Measurements from ENCODE around the gene EPC1.
A peak's percentile ranks its signal among the peaks of the same experiment; 100 is the strongest.
"Not testable (repeated sequence)": the region's sequence is repeated elsewhere in the genome, so short reads cannot be mapped to it uniquely, and the experiment has no call there.

EPC1 gene

DNA sequence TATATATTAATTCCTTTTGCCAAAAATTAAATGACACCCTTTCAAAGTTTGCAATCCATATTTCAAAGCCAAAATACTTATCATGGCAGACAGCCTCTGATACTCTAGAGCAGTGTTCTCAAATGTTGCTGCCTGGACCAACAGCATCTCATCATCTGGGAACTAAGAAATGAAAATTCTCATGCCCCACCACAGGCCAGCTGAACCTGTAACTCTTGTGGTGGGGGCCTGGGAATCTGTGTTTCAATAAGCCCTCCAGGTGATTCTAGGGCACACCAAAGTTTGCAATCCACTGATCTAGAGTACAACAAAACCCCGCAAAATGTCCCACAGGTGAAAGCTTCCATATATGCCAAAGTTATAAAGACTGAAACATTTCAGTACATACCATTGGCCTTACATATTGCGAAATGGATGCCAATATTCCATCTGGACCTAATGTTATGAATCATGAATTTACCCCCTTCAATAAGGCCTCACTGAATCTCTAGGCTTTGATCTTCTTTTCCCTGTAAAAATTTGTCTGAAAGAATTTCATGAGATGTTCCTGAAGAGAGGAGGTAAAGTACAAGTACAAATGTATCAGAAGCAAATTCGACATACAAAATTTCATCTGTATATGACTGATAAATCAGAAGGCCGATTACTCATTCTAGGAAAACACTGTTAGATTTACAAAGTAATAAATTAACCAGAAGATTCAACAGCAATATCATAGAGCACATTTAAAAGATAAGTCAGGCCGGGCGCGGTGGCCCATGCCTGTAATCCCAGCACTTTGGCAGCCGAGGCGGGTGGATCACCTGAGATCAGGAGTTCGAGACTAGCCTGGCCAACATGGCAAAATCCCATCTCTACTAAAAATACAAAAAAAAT, 25.3 kb upstream of the EPC1 start:
- DNase-seq: no peak

DNA sequence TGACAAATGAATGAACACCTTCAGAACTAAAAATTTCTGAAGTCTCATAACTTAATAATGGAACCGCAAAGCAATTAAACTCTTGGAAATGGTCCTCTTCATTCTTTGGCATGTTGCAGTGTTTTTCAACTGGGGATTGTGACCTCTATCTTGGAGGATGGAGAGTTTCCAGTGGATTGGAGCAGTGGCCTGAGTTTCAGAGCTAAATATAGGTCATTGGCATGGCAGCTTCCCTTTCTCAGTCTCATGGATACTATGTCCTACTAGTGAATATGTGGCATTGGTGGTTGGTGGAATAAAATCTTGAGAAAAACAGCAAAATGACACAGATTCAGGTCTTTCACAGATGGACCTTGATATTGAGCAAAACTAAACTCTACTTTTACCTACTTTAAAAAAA, 24.1 kb upstream of the EPC1 start:
- DNase-seq: no peak

DNA sequence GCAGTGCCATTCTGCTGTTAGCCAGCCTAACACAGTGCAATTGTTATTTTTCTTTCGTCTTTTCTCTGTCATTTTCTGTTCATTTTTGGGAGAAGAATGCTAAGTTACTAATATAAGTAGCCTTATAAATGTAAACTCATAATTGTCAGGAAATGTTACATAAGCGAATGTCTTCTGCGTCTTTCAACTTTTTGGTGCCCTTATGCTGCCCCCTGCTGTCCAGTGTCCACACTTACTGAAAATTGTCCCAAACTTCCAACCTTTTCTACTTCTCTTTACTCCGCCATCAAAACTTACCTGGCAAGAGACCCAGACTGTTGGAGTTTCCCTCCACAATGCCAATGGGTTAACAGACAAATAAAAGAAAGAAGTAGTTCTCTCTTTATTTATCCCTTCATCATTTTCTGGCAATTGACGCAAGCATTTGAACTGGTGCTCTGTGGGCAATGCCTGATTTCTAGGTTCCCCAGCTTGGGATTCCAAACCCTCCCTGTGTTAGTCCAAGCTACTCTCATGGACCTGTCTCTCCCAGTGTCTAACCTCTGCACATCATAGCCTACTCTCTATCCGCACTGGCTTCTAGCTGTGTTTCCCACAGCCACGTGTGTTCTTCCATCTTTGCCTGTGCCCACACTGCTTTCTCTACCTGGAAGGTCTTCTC, 21.0 kb upstream of the EPC1 start:
- DNase-seq: peak; percentile 88

DNA sequence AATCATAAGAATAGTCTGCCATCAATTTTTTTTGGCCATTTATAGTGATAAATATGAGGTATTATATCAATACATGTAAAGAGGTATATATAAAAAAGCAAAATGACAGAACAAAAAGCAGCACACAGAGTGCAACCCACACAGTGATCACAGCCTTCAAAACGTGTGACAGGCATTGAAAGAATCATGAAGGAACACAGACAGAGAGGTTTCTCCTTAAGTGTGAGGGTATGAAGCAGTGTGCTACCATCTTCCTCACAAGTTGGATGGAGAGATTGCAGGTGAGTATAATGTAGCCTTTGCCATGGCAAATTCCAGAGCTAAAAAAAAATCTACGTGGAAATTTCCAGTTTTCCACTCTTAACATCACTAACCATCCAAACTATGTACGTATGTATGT, 19.6 kb upstream of the EPC1 start:
- no peak for DNase-seq

DNA sequence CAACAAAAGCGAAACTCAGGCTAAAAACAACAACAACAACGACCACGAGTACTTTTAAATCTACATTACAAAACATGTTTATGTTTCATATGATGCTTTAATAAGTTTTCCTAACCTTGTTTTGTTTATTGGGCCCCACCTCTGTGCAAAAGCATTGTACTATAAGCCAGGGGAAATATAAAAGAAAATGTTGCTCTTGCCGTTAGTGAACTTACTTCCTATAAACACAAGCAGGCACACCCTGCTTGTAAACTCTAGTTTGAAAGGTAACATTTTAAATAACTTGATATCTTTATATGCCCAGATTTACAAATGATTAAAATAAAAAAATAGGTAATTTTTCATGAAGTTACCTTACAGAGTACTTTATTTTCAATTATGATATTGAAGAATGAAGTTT, 19.2 kb upstream of the EPC1 start:
- DNase-seq: no peak

DNA sequence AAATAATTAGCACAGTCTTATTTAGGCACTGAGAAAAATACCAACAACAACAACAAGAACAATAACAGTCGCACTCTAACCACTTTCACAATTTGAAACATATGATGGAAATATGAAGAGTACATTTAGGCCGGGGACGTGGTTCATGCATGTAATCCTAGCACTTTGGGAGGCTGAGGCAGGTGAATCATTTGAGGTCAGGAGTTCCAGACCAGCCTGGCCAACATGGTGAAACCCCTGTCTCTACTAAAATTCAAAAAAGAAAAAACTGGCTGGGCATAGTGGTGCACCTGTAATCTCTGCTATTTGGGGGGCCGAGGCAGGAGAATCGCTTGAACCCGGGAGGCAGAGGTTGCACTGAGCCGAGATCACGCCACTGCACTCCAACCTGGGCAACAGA, 18.4 kb upstream of the EPC1 start:
- not testable (repeated sequence) for DNase-seq

DNA sequence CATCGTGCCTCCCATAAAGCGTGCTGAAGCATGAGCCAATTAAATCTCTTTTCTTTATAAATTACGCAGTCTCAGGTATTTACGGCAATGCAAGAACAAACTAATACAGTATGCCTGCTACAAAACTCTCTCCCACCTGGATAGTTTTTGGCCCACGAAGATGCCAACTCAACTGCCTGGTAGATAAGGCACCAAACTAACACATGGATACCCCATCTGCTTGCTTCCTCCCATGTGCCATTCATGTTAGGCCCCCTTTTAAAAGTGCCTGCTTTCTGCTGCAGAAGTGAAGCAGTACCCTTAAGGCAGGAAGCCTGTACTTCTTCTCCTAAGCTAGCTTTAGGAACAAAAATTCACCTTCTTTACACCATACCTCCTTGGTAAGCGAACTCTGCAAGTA, 15.6 kb upstream of the EPC1 start:
- no peak for DNase-seq

DNA sequence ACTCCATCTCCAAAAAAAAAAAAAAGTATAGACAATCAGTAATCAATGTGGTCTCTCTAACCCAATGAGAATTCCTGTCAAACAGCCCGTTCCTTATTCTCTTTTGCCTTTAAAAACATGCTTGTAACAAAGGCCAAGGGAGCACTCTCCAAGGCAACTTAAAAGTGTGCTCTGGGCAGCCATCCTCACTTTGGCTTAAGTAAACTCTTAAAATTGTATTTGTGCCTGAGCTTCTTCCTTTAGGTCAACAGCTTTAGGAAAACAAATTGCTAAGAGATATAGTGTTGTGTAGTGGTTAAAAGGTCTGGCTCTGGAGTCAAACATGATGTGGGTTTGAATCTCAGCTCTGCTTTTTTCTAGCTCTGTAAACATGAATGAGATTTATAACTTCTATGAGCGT, 13.9 kb upstream of the EPC1 start:
- DNase-seq: no peak

DNA sequence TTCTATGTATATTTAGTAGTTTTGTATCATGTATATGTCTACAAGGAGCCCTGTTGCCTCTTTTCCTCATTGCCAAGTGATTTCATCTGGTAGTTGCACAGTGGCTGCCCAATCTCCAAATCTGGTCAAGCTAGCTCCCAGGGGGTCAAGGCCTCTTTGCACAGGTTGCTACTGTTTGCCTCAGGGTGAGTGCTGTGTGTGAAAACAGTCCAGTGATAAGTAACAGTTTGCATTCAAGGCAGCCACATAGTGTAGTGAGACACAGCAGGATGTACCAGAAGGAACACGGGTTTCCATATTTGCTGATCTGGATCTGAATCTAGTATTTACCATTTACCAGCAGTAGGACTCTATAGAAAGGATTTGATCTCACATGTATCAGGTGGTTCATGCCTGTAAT, 13.3 kb upstream of the EPC1 start:
- no peak for DNase-seq

DNA sequence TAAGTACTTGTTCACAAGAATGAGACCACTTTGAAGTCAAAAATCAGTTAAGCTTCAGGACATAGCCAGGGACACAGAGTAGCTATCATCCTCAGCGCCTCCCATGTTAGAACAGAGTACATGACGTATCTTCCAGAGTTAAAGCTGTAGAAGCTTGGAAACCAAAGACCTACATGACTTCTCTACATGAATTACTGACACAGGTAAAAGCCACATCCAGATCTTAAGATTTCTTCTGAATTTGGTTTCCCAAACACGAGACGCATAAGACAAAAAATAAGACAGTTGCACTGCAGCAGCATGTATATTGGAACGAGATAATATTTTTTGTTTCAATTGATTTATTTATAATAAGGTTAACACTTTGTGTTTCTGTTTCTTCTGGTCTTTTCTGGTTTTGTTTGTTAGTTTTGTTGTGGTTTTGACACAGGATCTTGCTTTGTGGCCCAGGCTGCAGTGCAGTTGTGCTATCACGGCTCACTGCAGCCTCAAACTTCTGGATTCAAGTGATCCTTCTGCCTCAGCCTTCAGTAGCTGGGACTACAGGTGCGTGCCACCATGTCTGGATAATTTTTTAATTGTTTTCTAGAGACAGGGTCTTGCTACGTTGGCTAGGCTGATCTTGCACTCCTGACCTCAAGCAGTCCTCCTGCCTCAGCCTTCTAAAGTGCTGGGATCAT, 10.2 kb upstream of the EPC1 start:
- peak; percentile 41 for DNase-seq

DNA sequence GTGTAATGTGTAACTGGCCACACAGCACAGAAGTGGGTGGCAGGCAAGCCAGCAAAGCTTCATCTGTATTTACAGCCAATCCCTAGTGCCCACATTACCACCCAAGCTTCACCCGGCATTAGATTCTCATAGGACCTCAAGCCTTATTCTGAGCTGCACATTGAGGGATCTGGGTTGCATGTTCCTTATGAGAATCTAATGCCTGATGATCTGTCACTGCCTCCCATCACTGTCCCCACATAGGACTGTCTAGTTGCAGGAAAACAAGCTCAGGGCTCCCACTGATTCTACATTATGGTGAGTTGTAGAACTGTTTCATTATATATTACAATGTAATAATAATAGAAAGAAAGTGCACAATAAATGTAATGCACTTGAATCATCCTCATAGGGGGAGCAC, 7.7 kb upstream of the EPC1 start:
- DNase-seq: not testable (repeated sequence)

DNA sequence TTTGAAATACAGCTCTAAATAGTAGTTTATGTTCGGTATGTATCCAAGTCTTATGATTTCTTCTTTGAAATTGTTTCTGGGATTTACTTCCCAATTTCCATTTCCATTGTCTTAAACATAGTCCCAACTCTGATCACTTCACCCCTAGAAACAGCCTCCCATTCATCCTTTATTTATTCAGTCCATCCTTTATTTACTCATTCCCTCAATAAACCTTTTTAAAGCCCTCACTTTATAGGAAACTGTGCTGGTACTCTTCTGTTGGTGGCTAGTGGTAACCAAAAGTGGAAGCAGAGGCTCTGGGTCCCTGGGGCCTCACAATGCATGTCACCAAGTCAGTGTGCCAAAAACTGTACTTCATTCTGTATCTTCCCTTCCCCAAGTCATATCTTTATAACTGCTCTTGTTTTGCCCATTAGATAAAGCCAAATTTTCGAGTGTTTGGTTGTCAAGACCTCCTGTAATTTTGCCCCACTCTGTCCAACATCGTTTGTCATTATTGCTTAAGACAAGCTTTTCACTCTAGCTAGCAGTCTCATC, 3.9 kb upstream of the EPC1 start:
- no peak for DNase-seq

DNA sequence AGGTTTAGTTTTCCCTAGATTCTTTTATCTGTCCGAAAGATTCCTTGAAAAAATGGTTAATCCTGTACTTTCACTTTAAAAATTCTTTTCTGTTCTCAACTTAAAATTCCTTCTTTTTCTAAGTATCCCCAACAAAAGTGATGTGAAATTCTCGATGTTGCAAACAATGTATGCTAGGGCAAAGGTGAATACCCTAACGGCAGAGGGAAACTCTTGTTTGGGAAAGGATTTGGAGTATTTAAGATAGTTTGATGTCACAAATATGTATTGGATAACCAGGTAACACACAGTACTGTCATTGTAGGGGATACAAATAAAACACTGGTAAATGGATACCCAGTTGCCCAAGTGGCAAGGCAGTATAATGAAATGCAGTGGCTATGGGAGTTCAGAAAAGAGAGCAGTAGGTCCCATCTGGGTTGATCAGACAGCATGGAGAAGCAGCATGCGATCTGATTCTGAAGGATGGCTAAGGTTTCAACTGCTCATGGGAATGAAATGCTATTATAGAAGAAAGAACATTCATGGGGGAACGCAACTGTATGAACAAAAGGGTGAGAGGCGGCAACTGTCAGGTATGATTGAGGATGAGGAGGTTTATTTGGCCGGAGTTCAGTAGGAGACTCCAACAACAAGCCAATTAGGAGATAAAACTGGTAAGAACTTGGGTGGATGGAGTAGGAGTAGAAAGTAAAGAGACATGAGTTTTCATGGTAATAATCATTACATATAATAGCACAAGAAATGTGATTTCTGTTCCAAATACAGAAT, 3.2 kb upstream of the EPC1 start:
- no peak for DNase-seq

DNA sequence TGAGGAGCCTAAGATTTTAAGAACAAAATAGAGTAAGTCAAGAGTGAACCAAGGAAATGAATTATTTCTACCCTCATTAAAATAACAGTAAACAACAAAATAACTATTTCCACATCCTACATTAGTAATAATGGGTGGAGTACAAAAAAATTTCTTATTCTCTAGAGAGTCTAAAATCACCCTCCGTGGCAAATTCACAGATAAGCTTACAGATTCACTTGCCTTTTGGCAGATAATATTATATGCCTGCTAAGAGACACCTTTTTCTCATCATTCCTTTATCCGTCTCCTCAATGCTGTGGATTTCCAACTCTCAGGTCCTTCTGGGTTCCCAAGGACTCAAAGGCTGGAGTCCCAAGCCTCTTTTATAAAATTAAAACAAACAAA, 2.2 kb upstream of the EPC1 start:
- no peak for DNase-seq

DNA sequence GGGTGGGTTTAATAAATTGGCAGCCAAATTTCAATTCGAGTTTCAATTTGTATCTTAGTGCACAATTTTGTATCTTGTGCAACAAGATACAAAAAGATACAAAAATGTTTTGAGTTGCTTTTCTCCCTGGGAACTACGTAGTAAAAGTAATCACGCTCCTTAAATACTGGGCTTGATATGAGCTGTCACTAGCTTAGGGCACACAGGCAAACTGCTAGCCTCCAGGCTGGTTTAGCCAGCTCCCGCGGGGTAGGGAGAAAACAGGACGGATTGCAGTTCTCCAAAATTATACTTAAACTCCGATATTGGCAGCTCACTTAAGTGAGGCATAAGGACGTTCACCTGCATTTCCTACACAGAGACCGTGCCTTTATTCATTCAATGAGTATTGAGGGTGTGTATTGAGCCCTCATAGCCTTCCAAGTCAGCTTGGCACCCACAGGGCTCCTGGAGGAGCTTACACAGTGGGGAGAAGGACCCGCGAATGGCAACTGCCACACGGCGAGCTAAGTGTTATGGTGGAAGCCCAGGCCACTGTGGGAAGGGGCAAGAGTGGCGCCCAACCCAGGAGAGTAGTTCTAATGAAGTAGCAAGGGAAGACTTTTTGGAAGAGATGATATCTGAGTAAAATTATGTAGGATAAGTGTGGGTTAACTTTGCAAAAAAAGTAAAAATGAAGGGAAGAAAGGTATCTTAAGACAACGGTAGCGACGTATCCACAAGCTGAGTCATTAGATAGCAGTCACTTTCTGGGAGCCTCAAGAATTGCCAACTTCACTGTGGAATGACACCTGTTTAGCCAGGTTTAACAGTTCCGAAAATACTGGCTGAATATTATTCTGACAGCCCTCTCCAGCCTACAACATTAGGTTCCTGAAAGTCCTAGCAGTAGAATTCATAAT, 1.6 kb upstream of the EPC1 start:
- no peak for DNase-seq

DNA sequence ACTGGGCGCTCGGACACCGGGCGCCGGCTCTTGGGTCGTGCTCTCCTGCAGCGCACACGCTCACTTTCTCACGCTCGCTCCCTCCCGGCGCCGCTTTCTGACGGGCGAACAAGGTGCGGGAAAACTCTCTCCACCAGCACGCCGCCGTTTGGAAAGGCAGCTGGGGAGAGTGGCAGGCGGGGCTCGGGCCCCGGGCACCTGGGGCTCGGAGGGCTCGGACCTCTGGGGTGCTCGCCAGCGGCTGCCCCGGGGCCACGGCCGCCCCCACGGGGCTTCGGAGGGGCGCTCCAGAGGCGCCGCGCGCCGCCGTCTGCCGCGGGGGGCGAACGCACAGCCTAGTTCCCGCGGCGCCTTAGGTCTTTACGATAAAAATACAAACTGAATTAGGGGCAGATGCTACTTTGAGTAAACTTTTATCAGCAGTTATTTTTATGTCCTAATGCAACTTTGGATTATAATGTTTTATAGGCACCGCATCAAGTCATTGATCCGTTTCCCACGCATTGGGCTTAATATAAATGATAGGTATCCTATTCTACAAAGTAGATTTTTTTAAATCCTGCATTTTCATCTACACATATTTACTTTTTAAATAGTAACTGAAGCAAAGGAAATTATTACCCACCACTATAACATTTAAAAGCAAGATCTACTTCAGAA, 535 bp upstream of the EPC1 start:
- DNase-seq: no peak

DNA sequence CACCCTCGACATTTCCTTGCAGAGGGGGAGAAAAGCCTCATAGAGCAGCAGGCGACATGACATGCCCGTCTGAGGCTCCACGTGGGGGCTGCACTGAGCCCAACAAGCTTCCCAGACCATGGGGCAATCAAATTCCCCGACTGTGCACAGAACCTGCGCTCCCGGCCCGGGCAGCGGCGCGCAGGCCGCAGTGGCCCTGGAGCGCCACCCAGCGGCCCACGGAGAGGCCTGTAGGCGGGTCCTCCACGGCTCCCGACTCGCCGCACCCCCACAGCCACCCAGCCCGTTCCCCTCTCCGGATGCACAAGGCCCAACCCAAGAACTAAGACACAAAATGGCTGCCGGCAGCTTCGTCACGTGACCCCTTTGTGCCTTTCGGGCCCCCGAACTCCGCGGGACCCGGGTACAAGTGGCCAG, 816 bp downstream of the EPC1 start:
- DNase-seq: peak; percentile 95

DNA sequence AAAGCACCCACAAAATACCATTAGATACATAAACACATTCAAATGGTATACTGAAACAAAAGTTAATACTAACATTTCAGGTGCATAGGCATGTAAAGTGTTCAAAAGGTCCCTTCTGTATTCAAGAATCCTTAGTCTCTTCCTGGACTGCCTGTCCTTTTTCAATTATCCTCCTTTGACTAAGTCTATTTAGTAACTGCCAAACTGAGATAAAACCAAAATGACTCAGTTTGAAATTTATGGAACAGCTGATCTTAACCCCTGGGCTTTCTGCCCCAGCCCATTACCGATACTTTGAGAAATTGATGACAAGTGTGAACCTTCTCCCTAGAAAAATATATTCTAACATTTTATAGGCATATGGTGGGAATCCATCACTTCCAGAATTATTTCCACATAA, 5.4 kb downstream of the EPC1 start:
- DNase-seq: no peak

DNA sequence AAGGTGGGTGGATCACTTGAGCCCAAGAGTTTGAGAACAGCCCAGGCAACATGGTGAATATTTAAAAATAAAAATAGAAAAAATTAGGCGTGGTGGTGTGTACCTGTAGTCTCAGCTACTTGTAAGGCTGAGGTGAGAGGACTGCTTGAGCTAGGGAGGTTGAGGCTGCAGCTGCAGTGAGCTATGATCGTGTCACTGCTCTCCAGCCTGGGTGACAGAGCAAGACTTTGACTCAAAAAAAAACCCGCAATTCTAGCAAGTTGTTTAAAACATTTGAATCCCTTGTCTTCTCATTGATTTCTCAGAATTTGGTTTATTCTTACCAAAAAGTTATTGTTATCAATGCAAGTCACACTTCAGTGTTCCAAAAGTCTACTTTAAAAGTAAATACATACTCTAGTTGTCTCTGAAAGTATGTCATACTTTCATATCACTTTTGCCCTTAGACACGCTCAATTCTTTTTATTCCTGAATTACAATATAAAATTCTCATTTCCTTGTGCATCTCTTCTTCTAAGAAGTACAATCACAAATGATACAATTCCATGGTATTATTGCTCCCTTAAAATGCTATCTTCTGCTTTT, 6.3 kb downstream of the EPC1 start:
- DNase-seq: no peak

DNA sequence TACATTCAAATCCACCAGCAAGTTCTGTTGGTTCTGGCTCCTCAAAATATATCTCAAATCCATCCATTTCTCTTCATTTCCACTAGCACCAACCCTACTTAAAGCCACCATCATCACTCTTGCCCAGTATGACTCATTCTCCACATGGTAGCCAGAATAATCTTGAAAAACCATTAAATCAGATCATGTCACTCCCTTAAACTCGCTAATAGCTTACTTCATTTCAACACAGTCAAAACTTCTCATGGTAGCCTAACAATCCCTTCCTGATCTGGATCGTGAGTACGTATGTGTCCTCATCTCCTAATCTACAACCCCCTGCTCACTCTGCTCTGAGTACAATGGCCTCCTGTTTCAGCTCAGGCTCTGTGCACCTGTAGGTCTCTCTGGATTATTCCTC, 8.7 kb downstream of the EPC1 start:
- no peak for DNase-seq

DNA sequence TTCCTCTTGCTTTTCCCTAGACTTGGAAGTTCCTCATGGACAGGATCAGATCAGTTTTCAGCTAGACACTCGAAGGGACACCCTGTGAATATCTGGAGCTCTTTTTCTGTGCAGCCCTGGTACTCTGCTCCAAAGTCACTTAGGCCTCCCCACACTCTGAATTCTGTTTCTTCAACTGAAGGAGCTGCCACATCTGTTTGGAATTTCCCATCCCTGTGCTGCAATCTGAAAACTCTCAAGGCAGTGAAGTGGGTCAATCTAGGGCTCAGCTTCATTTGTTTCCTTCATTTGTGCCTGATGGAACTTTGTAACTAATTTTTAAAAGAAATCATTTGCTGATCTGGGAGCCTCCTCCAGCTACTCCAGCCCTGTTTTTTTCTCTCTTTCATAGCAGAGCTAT, 9.6 kb downstream of the EPC1 start:
- no peak for DNase-seq

All from CD4-positive, alpha-beta T cell treated with Interleukin-6 for 4 hours (primary cell).